Measurements from ENCODE around the gene CLIC5.
A peak's percentile ranks its signal among the peaks of the same experiment; 100 is the strongest.

GRCh38 chr6:46015119-46015968 is at the start of gene CLIC5:
- TF ChIP-seq POLR2A (IDR thresholded peaks at IDR 0.05) (peak in 1 of 4 donors; percentile 21), CTCF (IDR thresholded peaks at IDR 0.05) (no peak)

Data from esophagus squamous epithelium (tissue), 4 donors.